HUES6 (cell line): ENCODE measurements around the gene KIAA1958.

Experiments
- H3K27ac ChIP-seq: 2 replicates; pipeline ENCODE4 v1.7.0; 2013; ENCODE audit warnings: low read depth, mild to moderate bottlenecking, low read length, inconsistent platforms
- H3K27me3 ChIP-seq: 2 replicates; pipeline ENCODE4 v1.6.1; 2013; ENCODE audit warnings: low read length; ENCODE audit not compliant: control insufficient read depth, insufficient read depth
- H3K36me3 ChIP-seq: 2 replicates; pipeline ENCODE4 v1.6.1; 2013; ENCODE audit warnings: low read length; ENCODE audit not compliant: control insufficient read depth, insufficient read depth
- H3K4me1 ChIP-seq: 2 replicates; pipeline ENCODE4 v1.6.1; 2013; ENCODE audit warnings: low read length; ENCODE audit not compliant: control insufficient read depth, insufficient read depth
- H3K4me3 ChIP-seq: 2 replicates; pipeline ENCODE4 v1.5.1; 2013; ENCODE audit warnings: low read depth, low read length
- H3K9ac ChIP-seq: one replicate; pipeline ENCODE4 v1.6.1; 2013; ENCODE audit warnings: mild to moderate bottlenecking, low read length
- H3K9me3 ChIP-seq: 2 replicates; pipeline ENCODE4 v1.6.1; 2013; ENCODE audit warnings: low read depth, low read length; ENCODE audit not compliant: control insufficient read depth, insufficient read depth

KIAA1958 gene

GRCh38 chr9:112624711-112625707 is 138.4 kb downstream of the KIAA1958 start:
- no peak overlapping the region for H3K27ac ChIP-seq

GRCh38 chr9:112629671-112630485 is 143.3 kb downstream of the KIAA1958 start:
- no peaks in the 10 kb centered on the region for H3K4me1 ChIP-seq
- H3K27ac ChIP-seq, result no peak overlapping the region
- H3K9ac ChIP-seq, result no peak overlapping the region
- H3K9me3 ChIP-seq, result no peaks in the 10 kb centered on the region
- no peak overlapping the region for H3K4me3 ChIP-seq
- H3K27me3 ChIP-seq, result no peaks in the 10 kb centered on the region
- H3K36me3 ChIP-seq, result no peaks in the 10 kb centered on the region

More at GRCh38 chr9:112624711-112625707, 138.4 kb downstream of the KIAA1958 start:
- Histone ChIP-seq H3K27me3 (no peaks in the 10 kb centered on the region), H3K9me3 (no peaks in the 10 kb centered on the region), H3K36me3 (no peaks in the 10 kb centered on the region), H3K4me1 (no peaks in the 10 kb centered on the region), H3K9ac (no peak overlapping the region), H3K4me3 (no peak overlapping the region)

GRCh38 chr9:112631313-112632070 is 144.9 kb downstream of the KIAA1958 start:
- Histone ChIP-seq H3K27me3 (no peaks in the 10 kb centered on the region), H3K27ac (no peak overlapping the region), H3K4me3 (no peak overlapping the region), H3K9me3 (no peaks in the 10 kb centered on the region), H3K9ac (no peak overlapping the region), H3K4me1 (no peaks in the 10 kb centered on the region), H3K36me3 (no peaks in the 10 kb centered on the region)

GRCh38 chr9:112640311-112640710 is 153.7 kb downstream of the KIAA1958 start:
- H3K9ac ChIP-seq, result no peak overlapping the region
- 0 out of 2 replicates have a peak, but pooled peaks cover 4% of the 10 kb centered on the region for H3K36me3 ChIP-seq

GRCh38 chr9:112642126-112642525 is 155.5 kb downstream of the KIAA1958 start:
- Histone ChIP-seq H3K4me1 (no peaks in the 10 kb centered on the region), H3K9me3 (peaks cover 15% of the 10 kb centered on the region), H3K9ac (no peak overlapping the region)

More at GRCh38 chr9:112640311-112640710, 153.7 kb downstream of the KIAA1958 start:
- Histone ChIP-seq H3K4me1 (no peaks in the 10 kb centered on the region), H3K27ac (no peak overlapping the region), H3K4me3 (no peak overlapping the region), H3K9me3 (peaks cover 15% of the 10 kb centered on the region), H3K27me3 (no peaks in the 10 kb centered on the region)

GRCh38 chr9:112647596-112647995 is 161.0 kb downstream of the KIAA1958 start:
- Histone ChIP-seq H3K9ac (no peak overlapping the region), H3K4me3 (no peak overlapping the region), H3K9me3 (peaks cover 9% of the 10 kb centered on the region), H3K4me1 (no peaks in the 10 kb centered on the region), H3K27me3 (no peaks in the 10 kb centered on the region), H3K27ac (no peak overlapping the region), H3K36me3 (peaks cover 8% of the 10 kb centered on the region)

More at GRCh38 chr9:112642126-112642525, 155.5 kb downstream of the KIAA1958 start:
- H3K36me3 ChIP-seq, result 0 out of 2 replicates have a peak, but pooled peaks cover 7% of the 10 kb centered on the region
- H3K27ac ChIP-seq, result no peak overlapping the region
- H3K27me3 ChIP-seq, result no peaks in the 10 kb centered on the region
- no peak overlapping the region for H3K4me3 ChIP-seq

- H3K9ac ChIP-seq, result no peak overlapping the region
- H3K36me3 ChIP-seq, result peaks cover 8% of the 10 kb centered on the region
- peaks cover 9% of the 10 kb centered on the region for H3K9me3 ChIP-seq
- H3K27me3 ChIP-seq, result no peaks in the 10 kb centered on the region
- H3K4me1 ChIP-seq, result peaks cover 6% of the 10 kb centered on the region
- no peak overlapping the region for H3K4me3 ChIP-seq
- no peak overlapping the region for H3K27ac ChIP-seq
Observed at GRCh38 chr9:112648624-112649023, 162.0 kb downstream of the KIAA1958 start.

GRCh38 chr9:112654282-112654681 is 167.7 kb downstream of the KIAA1958 start:
- H3K9ac ChIP-seq, result no peak overlapping the region
- H3K27ac ChIP-seq, result peak overlapping the region; percentile 37; the same call in 1 of the 2 replicates
- H3K36me3 ChIP-seq, result peaks cover 2% of the 10 kb centered on the region
- H3K9me3 ChIP-seq, result no peaks in the 10 kb centered on the region
- H3K4me3 ChIP-seq, result peak overlapping the region; percentile 7; the same call in 1 of the 2 replicates
- H3K27me3 ChIP-seq, result no peaks in the 10 kb centered on the region
- H3K4me1 ChIP-seq, result peaks cover 27% of the 10 kb centered on the region

- H3K4me1 ChIP-seq, result peaks cover 27% of the 10 kb centered on the region
- H3K27me3 ChIP-seq, result no peaks in the 10 kb centered on the region
- H3K9me3 ChIP-seq, result no peaks in the 10 kb centered on the region
- H3K9ac ChIP-seq, result no peak overlapping the region
- H3K36me3 ChIP-seq, result peaks cover 10% of the 10 kb centered on the region
- H3K4me3 ChIP-seq, result no peak overlapping the region
- H3K27ac ChIP-seq, result no peak overlapping the region
Observed at GRCh38 chr9:112655668-112656067, 169.0 kb downstream of the KIAA1958 start.

GRCh38 chr9:112659906-112660305 is 173.3 kb downstream of the KIAA1958 start:
- Histone ChIP-seq H3K27me3 (no peaks in the 10 kb centered on the region), H3K4me1 (peaks cover 9% of the 10 kb centered on the region), H3K4me3 (no peak overlapping the region), H3K9ac (no peak overlapping the region), H3K27ac (no peak overlapping the region), H3K9me3 (no peaks in the 10 kb centered on the region), H3K36me3 (peaks cover 10% of the 10 kb centered on the region)
